WTC11 (cell line): ENCODE measurements around the gene FSTL4.

Experiments
- ATF3 ChIP-seq: sonication (generic); formaldehyde crosslinking; conservative IDR thresholded peaks from 2 replicates; pipeline ENCODE4 v1.8.1; 2022; ENCODE audit warnings: mild to moderate bottlenecking, missing genetic modification reagents
- CTCF ChIP-seq: fragments of 200-600 bp; IDR thresholded peaks from 2 replicates; pipeline ENCODE4 v1.8.0; 2022; ENCODE audit warnings: antibody characterized with exemption
- GTF2I ChIP-seq: fragments of 250-450 bp; sonication (Bioruptor Pico); conservative IDR thresholded peaks from 2 replicates; pipeline ENCODE4 v1.4.0; 2021; ENCODE audit warnings: mild to moderate bottlenecking
- IRF2 ChIP-seq: sonication (generic); formaldehyde crosslinking; IDR thresholded peaks from 2 replicates; pipeline ENCODE4 v1.8.0; 2022; ENCODE audit warnings: low read depth, missing genetic modification reagents, borderline replicate concordance
- NR2C2 ChIP-seq: sonication (generic); formaldehyde crosslinking; IDR thresholded peaks from 2 replicates; pipeline ENCODE4 v1.8.0; 2022; ENCODE audit warnings: mild to moderate bottlenecking, missing genetic modification reagents
- USF2 ChIP-seq: sonication (generic); formaldehyde crosslinking; IDR thresholded peaks from 2 replicates; pipeline ENCODE4 v1.8.1; 2023; ENCODE audit warnings: mild to moderate bottlenecking, missing genetic modification reagents, moderate library complexity
- TF ChIP-seq, protein P1 (sequence below): sonication (generic); formaldehyde crosslinking; IDR thresholded peaks from 2 replicates; pipeline ENCODE4 v1.8.0; 2022; ENCODE audit warnings: mild to moderate bottlenecking, missing genetic modification reagents

- no peak for TF ChIP-seq NR2C2 (CRISPR knock-in tag)
- no peak for TF ChIP-seq GTF2I (CRISPR knock-in tag)
- TF ChIP-seq CTCF = no peak
- TF ChIP-seq ATF3 (CRISPR knock-in tag) = no peak
- no peak for TF ChIP-seq USF2 (CRISPR knock-in tag)
- TF ChIP-seq IRF2 (CRISPR knock-in tag) = no peak
- TF ChIP-seq, protein P1, sequence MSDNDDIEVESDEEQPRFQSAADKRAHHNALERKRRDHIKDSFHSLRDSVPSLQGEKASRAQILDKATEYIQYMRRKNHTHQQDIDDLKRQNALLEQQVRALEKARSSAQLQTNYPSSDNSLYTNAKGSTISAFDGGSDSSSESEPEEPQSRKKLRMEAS (CRISPR knock-in tag) = no peak
These were observed 9.4 kb downstream of the FSTL4 start for GRCh38 chr5:133602835-133603380.
